A549 treated with AZD9567 at 1 μM for 4 hours (cell line): ENCODE data around the gene RBMY1B. TPM values are rescaled to one million over a fixed set of nuclear protein-coding genes. Genes with fewer than 3 reads are reported as not detected.

Experiments
- total RNA-seq: library from RNA; stranded (reverse); fragments of 200-300 nt; extraction: Qiagen RNA extraction; gene quantifications from 5 replicates; pipeline ENCODE4 v1.2.3, GENCODE V29; 2022; ENCODE audit not compliant: insufficient read depth

The RBMY1B gene
- total RNA-seq, result not detected in 5 replicates

GRCh38 chrY:21511038-21511437 lies at the start of gene RBMY1B:
Gene RBMY1B (plus strand): TSS chrY:21511338. CDS start chrY:21513351, 2,013 bp downstream.

GRCh38 chrY:21534579-21534978 lies 23.4 kb downstream of the RBMY1B start, which contains the start of gene RBMY1A1:
Gene RBMY1A1 (plus strand): TSS chrY:21534879. CDS start chrY:21536892, 2,013 bp downstream.

Other genes starting within 250 kb of the RBMY1B start
- not detected in 5 replicates for gene RBMY1A1, start 23.5 kb downstream of the RBMY1B start, total RNA-seq